Endothelial cell of umbilical vein (primary cell): ENCODE data around the gene PGAP1. TPM values are rescaled to one million over a fixed set of nuclear protein-coding genes. Genes with fewer than 3 reads are reported as not detected.

Source experiments
- BruUV-seq: library from RNA; stranded (reverse); fragments of 400-500 nt; replicated peaks from 2 replicates; lab custom pipeline; 2021; lab: Mats Ljungman, UMichigan
- CTCF ChIA-PET: fragments of 300-600, 350-600 bp; sonication (Branson Sonifier 250); formaldehyde crosslinking; loops from one replicate; lab custom pipeline; 2021; ENCODE audit warnings: antibody characterized with exemption, inconsistent platforms; lab: Charles Lee
- POLR2A ChIA-PET: fragments of 300-600, 350-600 bp; sonication (Branson Sonifier 250); formaldehyde crosslinking; loops from one replicate; lab custom pipeline; 2021; ENCODE audit warnings: antibody characterized with exemption, inconsistent platforms; lab: Charles Lee
- DNase-seq: peaks from one replicate; pipeline ENCODE4 v3.0.0-alpha.2; 2011; ENCODE audit warnings: low read depth, low spot score
- FAIRE-seq: peaks from 2 replicates; lab custom pipeline; 2011; peaks lifted over from hg19 to GRCh38; lab: Jason Lieb, UNC
- H2AFZ ChIP-seq: 2 replicates; pipeline ENCODE4 v1.6.0; 2012; ENCODE audit warnings: low read depth, low read length, control low read depth, inconsistent platforms
- H3K27ac ChIP-seq: 2 replicates; pipeline ENCODE4 v1.5.1; 2011; ENCODE audit warnings: low read depth, mild to moderate bottlenecking, control low read depth, low read length, moderate library complexity; ENCODE audit not compliant: insufficient read depth
- H3K27me3 ChIP-seq, 2 experiments: 2 replicates each; pipeline versions ENCODE4 v1.6.0 to v1.6.1; 2011; ENCODE audit warnings: low read length in 2 of 2, mixed read lengths in 1 of 2; ENCODE audit not compliant: control insufficient read depth in 2 of 2, insufficient read depth in 2 of 2
- H3K36me3 ChIP-seq, 2 experiments: 2 replicates in 1 of 2; 3 replicates in 1 of 2; pipeline ENCODE4 v1.5.1; 2011; ENCODE audit warnings: low read length in 2 of 2, mild to moderate bottlenecking in 1 of 2, moderate library complexity in 1 of 2; ENCODE audit not compliant: control insufficient read depth in 2 of 2, insufficient read depth in 2 of 2; ENCODE audit errors: extremely low read depth in 1 of 2
- H3K4me1 ChIP-seq: 3 replicates; pipeline ENCODE4 v1.5.1; 2011; ENCODE audit warnings: mild to moderate bottlenecking, low read length; ENCODE audit not compliant: control insufficient read depth, insufficient read depth; ENCODE audit errors: extremely low read depth
- H3K4me2 ChIP-seq: 2 replicates; pipeline ENCODE4 v1.6.1; 2011; ENCODE audit warnings: low read length, control low read depth, mixed read lengths; ENCODE audit not compliant: insufficient read depth
- H3K4me3 ChIP-seq, 3 experiments: fragments of 200-600 bp in 1 of 3; sonication (generic), shearing (Covaris generic) in 1 of 3; replicated peaks in 1 of 3; 2 replicates each; pipeline ENCODE4 v1.5.1; 2011 to 2016; ENCODE audit warnings: control low read depth in 3 of 3, low read length in 3 of 3, mild to moderate bottlenecking in 2 of 3, inconsistent platforms in 1 of 3, low read depth in 1 of 3, moderate library complexity in 1 of 3; ENCODE audit not compliant: insufficient read depth in 1 of 3
- H3K79me2 ChIP-seq: 2 replicates; pipeline ENCODE4 v1.6.0; 2012; ENCODE audit warnings: low read length, inconsistent platforms; ENCODE audit not compliant: control insufficient read depth, insufficient read depth
- H3K9ac ChIP-seq: replicated peaks from 2 replicates; pipeline ENCODE3; 2011; ENCODE audit warnings: low read length, control low read depth; ENCODE audit not compliant: insufficient read depth; ENCODE audit errors: extremely low read depth
- H3K9me1 ChIP-seq: replicated peaks from 3 replicates; pipeline ENCODE4 v1.6.0; 2011; ENCODE audit warnings: mild to moderate bottlenecking, low read length; ENCODE audit not compliant: control insufficient read depth, insufficient read depth; ENCODE audit errors: extremely low read depth
- H3K9me3 ChIP-seq: replicated peaks from 2 replicates; pipeline ENCODE4 v1.5.1; 2012; ENCODE audit warnings: low read length, inconsistent platforms; ENCODE audit not compliant: control insufficient read depth, insufficient read depth
- H4K20me1 ChIP-seq: replicated peaks from 2 replicates; pipeline ENCODE3; 2011; ENCODE audit warnings: mild to moderate bottlenecking, low read length; ENCODE audit not compliant: control insufficient read depth, insufficient read depth; ENCODE audit errors: extremely low read depth
- EZH2 ChIP-seq: IDR thresholded peaks from 2 replicates; pipeline ENCODE4 v1.6.1; 2012; ENCODE audit warnings: borderline replicate concordance, low read depth, mild to moderate bottlenecking, moderate library complexity, low read length, inconsistent platforms; ENCODE audit not compliant: severe bottlenecking
- FOS ChIP-seq: IDR thresholded peaks from 2 replicates; pipeline ENCODE4 v1.6.1; 2011; ENCODE audit warnings: mild to moderate bottlenecking, low read length, moderate library complexity, borderline replicate concordance; ENCODE audit not compliant: insufficient read depth
- GATA2 ChIP-seq: IDR thresholded peaks from 2 replicates; pipeline ENCODE4 v1.7.0; 2011; ENCODE audit warnings: low read depth, mild to moderate bottlenecking, moderate library complexity, mixed read lengths, low read length; ENCODE audit not compliant: insufficient read length, insufficient read depth
- JUN ChIP-seq: IDR thresholded peaks from 2 replicates; pipeline ENCODE4 v1.6.1; 2011; ENCODE audit warnings: borderline replicate concordance, low read depth; ENCODE audit not compliant: insufficient read length, insufficient read depth
- MYC ChIP-seq: IDR thresholded peaks from one replicate; pipeline ENCODE4 v1.6.1; 2011; ENCODE audit warnings: mild to moderate bottlenecking, low read depth, low read length
- POLR2A ChIP-seq: IDR thresholded peaks from 2 replicates; pipeline ENCODE4 v1.6.1; 2012; ENCODE audit warnings: low read depth, mild to moderate bottlenecking, control low read depth, low read length
- POLR2AphosphoS5 ChIP-seq: IDR thresholded peaks from 2 replicates; pipeline ENCODE4 v1.6.1; 2012; ENCODE audit warnings: low read depth, mild to moderate bottlenecking, control low read depth, low read length, moderate library complexity; ENCODE audit not compliant: insufficient read depth
- dilution Hi-C: fragments of 300-500 bp; cut with MboI; formaldehyde crosslinking; loops from one replicate; pipeline ENCODE4 v1.15.0; 2019; ENCODE audit warnings: low sequenced_read_pairs; ENCODE audit not compliant: extremely low pct_ligation_motif_present
- intact Hi-C: fragments of 100-400 bp; cut with micrococcal nuclease; formaldehyde crosslinking; loops from one replicate; pipeline ENCODE4 v1.10.0; 2022
- polyA plus RNA-seq, 4 experiments: library from polyadenylated mRNA; depleted of rRNA in 3 of 4; stranded (reverse) in 3 of 4; unstranded in 1 of 4; fragments of >200 nt; gene quantifications; 2 replicates each; pipeline versions ENCODE4 v1.2.1 to v1.2.3, GENCODE V29; 2011 to 2012; ENCODE audit warnings: missing spikeins in 1 of 4
- total RNA-seq: library from RNA; stranded (reverse); gene quantifications from 2 replicates; pipeline ENCODE4 v1.2.3, GENCODE V29; 2021
- TF ChIP-seq, protein P1 (sequence below): IDR thresholded peaks from 2 replicates; pipeline ENCODE4 v1.6.1; 2011; ENCODE audit not compliant: insufficient read depth, insufficient read length
- TF ChIP-seq, protein P2 (sequence below), 2 donors: IDR thresholded peaks; 1 replicate in 1 of 2; 2 replicates in 1 of 2; pipeline ENCODE4 v1.5.1; 2011; ENCODE audit warnings: low read length in 2 of 2, mild to moderate bottlenecking in 2 of 2, moderate library complexity in 2 of 2, control low read depth in 1 of 2, inconsistent platforms in 1 of 2, low read depth in 1 of 2; ENCODE audit not compliant: insufficient read depth in 1 of 2; ENCODE audit errors: extremely low read depth in 1 of 2

The PGAP1 gene
- total and polyA plus RNA-seq, 2 donors (not counting 3 experiments of a cell fraction or from before 2014, with no cell fraction given): 3.9 to 9.8 TPM

DNA sequence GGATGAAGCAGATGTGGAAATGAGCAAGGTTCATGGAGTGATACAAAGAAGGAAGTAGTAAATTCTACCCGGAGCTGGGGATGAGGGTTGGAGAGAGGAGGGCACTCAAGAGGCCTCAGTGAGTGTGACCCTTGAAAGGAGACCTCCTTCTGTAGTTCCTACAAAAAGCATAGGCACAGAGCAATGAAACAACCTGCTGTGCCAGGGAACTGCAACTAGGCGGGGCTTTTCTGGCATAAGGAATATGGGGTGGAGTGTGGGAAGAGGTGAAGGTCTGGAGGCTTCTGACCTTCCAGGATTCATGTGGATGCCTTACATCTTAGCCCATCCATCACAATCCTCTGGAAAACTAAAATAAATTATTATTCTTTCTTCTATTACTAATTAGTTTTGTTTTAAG lies 25.5 kb upstream of the PGAP1 start:
- POLR2A ChIA-PET: no interaction called here
- Histone ChIP-seq H2AFZ (peak overlapping the region; percentile 53), H3K4me3 (no peak overlapping the region), H3K9ac (no peak overlapping the region), H3K9me3 (no peaks in the 10 kb centered on the region), H3K27me3 (no peaks in the 10 kb centered on the region), H3K79me2 (no peaks in the 10 kb centered on the region), H3K4me2 (no peak overlapping the region), H3K4me1 (no peaks in the 10 kb centered on the region), H3K27ac (no peak overlapping the region), H3K9me1 (no peaks in the 10 kb centered on the region), H3K36me3 (no peaks in the 10 kb centered on the region), H4K20me1 (no peaks in the 10 kb centered on the region)
- intact Hi-C loops (no loop called here), dilution Hi-C loops (no loop called here)
- FAIRE-seq: no peak
- CTCF ChIA-PET: no interaction called here
- DNase-seq: no peak
- no peak for TF ChIP-seq POLR2A
- no peak for TF ChIP-seq MYC
- no peak for TF ChIP-seq JUN
- TF ChIP-seq POLR2AphosphoS5: no peak
- TF ChIP-seq, protein P1, sequence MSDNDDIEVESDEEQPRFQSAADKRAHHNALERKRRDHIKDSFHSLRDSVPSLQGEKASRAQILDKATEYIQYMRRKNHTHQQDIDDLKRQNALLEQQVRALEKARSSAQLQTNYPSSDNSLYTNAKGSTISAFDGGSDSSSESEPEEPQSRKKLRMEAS: no peak
- no peak for TF ChIP-seq EZH2
- TF ChIP-seq GATA2: no peak
- no peak for TF ChIP-seq FOS
- TF ChIP-seq, protein P2, sequence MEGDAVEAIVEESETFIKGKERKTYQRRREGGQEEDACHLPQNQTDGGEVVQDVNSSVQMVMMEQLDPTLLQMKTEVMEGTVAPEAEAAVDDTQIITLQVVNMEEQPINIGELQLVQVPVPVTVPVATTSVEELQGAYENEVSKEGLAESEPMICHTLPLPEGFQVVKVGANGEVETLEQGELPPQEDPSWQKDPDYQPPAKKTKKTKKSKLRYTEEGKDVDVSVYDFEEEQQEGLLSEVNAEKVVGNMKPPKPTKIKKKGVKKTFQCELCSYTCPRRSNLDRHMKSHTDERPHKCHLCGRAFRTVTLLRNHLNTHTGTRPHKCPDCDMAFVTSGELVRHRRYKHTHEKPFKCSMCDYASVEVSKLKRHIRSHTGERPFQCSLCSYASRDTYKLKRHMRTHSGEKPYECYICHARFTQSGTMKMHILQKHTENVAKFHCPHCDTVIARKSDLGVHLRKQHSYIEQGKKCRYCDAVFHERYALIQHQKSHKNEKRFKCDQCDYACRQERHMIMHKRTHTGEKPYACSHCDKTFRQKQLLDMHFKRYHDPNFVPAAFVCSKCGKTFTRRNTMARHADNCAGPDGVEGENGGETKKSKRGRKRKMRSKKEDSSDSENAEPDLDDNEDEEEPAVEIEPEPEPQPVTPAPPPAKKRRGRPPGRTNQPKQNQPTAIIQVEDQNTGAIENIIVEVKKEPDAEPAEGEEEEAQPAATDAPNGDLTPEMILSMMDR (IDR thresholded peaks at IDR 0.05; ENCODE audit: extremely low read depth in 1 of 2, insufficient read depth in 1 of 2, low read depth in 1 of 2, low read length in 2 of 2): no peak
- no TSS peak for BruUV-seq
